Neuron (in vitro differentiated cells): ENCODE results near the gene FILIP1.

Source experiments
- H2AFZ ChIP-seq: one replicate; pipeline ENCODE4 v1.6.1; 2013; ENCODE audit warnings: low read depth, mild to moderate bottlenecking, inconsistent platforms, low read length, moderate library complexity
- H3K27me3 ChIP-seq: one replicate; pipeline ENCODE4 v1.6.1; 2013; ENCODE audit warnings: low read length; ENCODE audit not compliant: insufficient read depth
- H3K36me3 ChIP-seq: one replicate; pipeline ENCODE4 v1.6.1; 2013; ENCODE audit warnings: low read length; ENCODE audit not compliant: insufficient read depth
- H3K4me1 ChIP-seq: one replicate; pipeline ENCODE4 v1.6.1; 2013; ENCODE audit warnings: low read length; ENCODE audit not compliant: insufficient read depth
- H3K4me3 ChIP-seq: 2 replicates; pipeline ENCODE4 v1.5.1; 2013; ENCODE audit warnings: mild to moderate bottlenecking, low read length, moderate library complexity
- H3K9me3 ChIP-seq: one replicate; pipeline ENCODE4 v1.6.1; 2013; ENCODE audit warnings: low read length

The FILIP1 gene

GRCh38 chr6:75280131-75280855 is 213.3 kb downstream of the FILIP1 start:
- Histone ChIP-seq H3K4me3 (no peak overlapping the region), H3K9me3 (no peaks in the 10 kb centered on the region), H2AFZ (no peak overlapping the region), H3K4me1 (peaks cover 37% of the 10 kb centered on the region), H3K36me3 (no peaks in the 10 kb centered on the region), H3K27me3 (no peaks in the 10 kb centered on the region)

- Histone ChIP-seq H3K9me3 (no peaks in the 10 kb centered on the region), H3K4me3 (no peak overlapping the region), H2AFZ (no peak overlapping the region), H3K4me1 (peaks cover 37% of the 10 kb centered on the region), H3K36me3 (no peaks in the 10 kb centered on the region), H3K27me3 (no peaks in the 10 kb centered on the region)
These were observed 214.2 kb downstream of the FILIP1 start for GRCh38 chr6:75279418-75279817.

- H2AFZ ChIP-seq, result no peak overlapping the region
- H3K9me3 ChIP-seq, result no peaks in the 10 kb centered on the region
- H3K27me3 ChIP-seq, result no peaks in the 10 kb centered on the region
- peaks cover 34% of the 10 kb centered on the region for H3K4me1 ChIP-seq
- peaks cover 4% of the 10 kb centered on the region for H3K36me3 ChIP-seq
- no peak overlapping the region for H3K4me3 ChIP-seq
These were observed 215.0 kb downstream of the FILIP1 start for GRCh38 chr6:75278474-75279077.

- Histone ChIP-seq H3K27me3 (no peaks in the 10 kb centered on the region), H2AFZ (no peak overlapping the region), H3K4me3 (no peak overlapping the region), H3K36me3 (peaks cover 17% of the 10 kb centered on the region), H3K4me1 (peaks cover 6% of the 10 kb centered on the region), H3K9me3 (peaks cover 6% of the 10 kb centered on the region)
These were observed 218.5 kb downstream of the FILIP1 start for GRCh38 chr6:75275067-75275466.

GRCh38 chr6:75273009-75273408 is 220.6 kb downstream of the FILIP1 start:
- H3K4me3 ChIP-seq, result no peak overlapping the region
- peaks cover 6% of the 10 kb centered on the region for H3K9me3 ChIP-seq
- H2AFZ ChIP-seq, result no peak overlapping the region
- H3K36me3 ChIP-seq, result peaks cover 17% of the 10 kb centered on the region
- H3K27me3 ChIP-seq, result no peaks in the 10 kb centered on the region
- H3K4me1 ChIP-seq, result peaks cover 13% of the 10 kb centered on the region

- H3K36me3 ChIP-seq, result peaks cover 17% of the 10 kb centered on the region
- H3K4me3 ChIP-seq, result no peak overlapping the region
- no peak overlapping the region for H2AFZ ChIP-seq
- peaks cover 16% of the 10 kb centered on the region for H3K4me1 ChIP-seq
- H3K9me3 ChIP-seq, result peaks cover 6% of the 10 kb centered on the region
- no peaks in the 10 kb centered on the region for H3K27me3 ChIP-seq
These were observed 221.3 kb downstream of the FILIP1 start for GRCh38 chr6:75272145-75272840.

GRCh38 chr6:75268988-75269354 is 224.6 kb downstream of the FILIP1 start:
- Histone ChIP-seq H3K4me3 (no peak overlapping the region), H3K27me3 (no peaks in the 10 kb centered on the region), H3K4me1 (peaks cover 10% of the 10 kb centered on the region), H3K9me3 (peaks cover 6% of the 10 kb centered on the region), H2AFZ (no peak overlapping the region), H3K36me3 (peaks cover 24% of the 10 kb centered on the region)

- H3K4me3 ChIP-seq, result no peak overlapping the region
- H3K4me1 ChIP-seq, result peaks cover 10% of the 10 kb centered on the region
- peaks cover 22% of the 10 kb centered on the region for H3K36me3 ChIP-seq
- H2AFZ ChIP-seq, result no peak overlapping the region
- peaks cover 6% of the 10 kb centered on the region for H3K9me3 ChIP-seq
- H3K27me3 ChIP-seq, result no peaks in the 10 kb centered on the region
These were observed 225.2 kb downstream of the FILIP1 start for GRCh38 chr6:75268121-75268987.

GRCh38 chr6:75267461-75267860 is 226.1 kb downstream of the FILIP1 start:
- Histone ChIP-seq H3K27me3 (no peaks in the 10 kb centered on the region), H3K4me1 (peaks cover 10% of the 10 kb centered on the region), H3K4me3 (no peak overlapping the region), H3K9me3 (peaks cover 2% of the 10 kb centered on the region), H3K36me3 (peaks cover 26% of the 10 kb centered on the region), H2AFZ (no peak overlapping the region)

- Histone ChIP-seq H2AFZ (no peak overlapping the region), H3K4me3 (no peak overlapping the region), H3K36me3 (peaks cover 25% of the 10 kb centered on the region), H3K4me1 (peaks cover 10% of the 10 kb centered on the region), H3K9me3 (peaks cover 1% of the 10 kb centered on the region), H3K27me3 (no peaks in the 10 kb centered on the region)
These were observed 226.8 kb downstream of the FILIP1 start for GRCh38 chr6:75266716-75267291.

- H3K27me3 ChIP-seq, result no peaks in the 10 kb centered on the region
- H2AFZ ChIP-seq, result no peak overlapping the region
- H3K4me1 ChIP-seq, result peaks cover 7% of the 10 kb centered on the region
- H3K4me3 ChIP-seq, result no peak overlapping the region
- peaks cover 42% of the 10 kb centered on the region for H3K36me3 ChIP-seq
- H3K9me3 ChIP-seq, result no peaks in the 10 kb centered on the region
These were observed 230.2 kb downstream of the FILIP1 start for GRCh38 chr6:75263401-75263750.

- Histone ChIP-seq H3K27me3 (no peaks in the 10 kb centered on the region), H3K36me3 (peaks cover 44% of the 10 kb centered on the region), H3K4me1 (peaks cover 3% of the 10 kb centered on the region), H2AFZ (no peak overlapping the region), H3K4me3 (no peak overlapping the region), H3K9me3 (no peaks in the 10 kb centered on the region)
These were observed 230.7 kb downstream of the FILIP1 start for GRCh38 chr6:75262716-75263400.
